GM10248 (cell line): ENCODE results near the gene NHS.

ENCODE experiments used
- CTCF ChIA-PET: fragments of 300-600 bp; sonication (Branson Sonifier 250); formaldehyde crosslinking; extraction: SDS; loops from one replicate; lab custom pipeline; 2021; ENCODE audit warnings: antibody characterized with exemption; lab: Yijun Ruan, JAX
- POLR2A ChIA-PET: fragments of 350-650 bp; sonication (Branson Sonifier 250); formaldehyde crosslinking; extraction: SDS; loops from one replicate; lab custom pipeline; 2020; ENCODE audit warnings: antibody characterized with exemption; lab: Yijun Ruan, JAX
- DNase-seq: peaks from one replicate; pipeline ENCODE4 v3.0.0; 2012; ENCODE audit errors: extremely low spot score
- CTCF ChIP-seq: IDR thresholded peaks from 2 replicates; pipeline ENCODE4 v1.5.1; 2012; ENCODE audit warnings: mild to moderate bottlenecking, low read depth; ENCODE audit errors: extremely low read depth, missing control alignments, control extremely low read depth

NHS gene

GRCh38 chrX:17521871-17522693, 147.1 kb downstream of the NHS start:
- DNase-seq, result no peak
- CTCF ChIA-PET, result no interaction called here
- no peak for TF ChIP-seq CTCF
- POLR2A ChIA-PET, result no interaction called here

GRCh38 chrX:17525266-17525665, 150.3 kb downstream of the NHS start:
- DNase-seq, result no peak
- no peak for TF ChIP-seq CTCF
- ChIA-PET POLR2A (no interaction called here), CTCF (no interaction called here)

- POLR2A ChIA-PET, result no interaction called here
- TF ChIP-seq CTCF, result no peak
- CTCF ChIA-PET, result no interaction called here
- DNase-seq, result no peak
These were observed 151.0 kb downstream of the NHS start for GRCh38 chrX:17525762-17526555.

- no peak for TF ChIP-seq CTCF
- DNase-seq, result no peak
- ChIA-PET CTCF (no interaction called here), POLR2A (no interaction called here)
These were observed 152.2 kb downstream of the NHS start for GRCh38 chrX:17527135-17527701.

DNA sequence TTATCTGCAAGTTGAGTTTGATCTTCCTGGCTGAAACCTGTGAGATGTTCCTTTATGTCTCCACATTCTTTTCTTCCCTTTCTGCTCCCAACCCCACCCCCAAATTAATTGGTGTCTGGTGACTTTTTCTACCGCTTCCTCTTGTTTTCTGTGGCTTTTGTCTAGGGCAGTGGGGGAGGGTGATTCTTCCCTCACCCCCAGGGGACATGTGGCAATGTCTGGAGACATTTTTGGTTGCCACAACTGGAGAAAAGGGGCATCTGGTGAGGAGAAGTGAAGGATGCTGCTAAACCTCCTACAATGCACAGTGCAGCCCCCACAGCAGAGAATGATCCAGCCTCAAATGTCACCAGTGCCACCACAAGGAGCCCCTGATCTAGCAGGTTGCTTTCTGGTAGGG, 152.9 kb downstream of the NHS start:
- no peak for DNase-seq
- ChIA-PET CTCF (no interaction called here), POLR2A (no interaction called here)
- no peak for TF ChIP-seq CTCF

GRCh38 chrX:17529151-17529745, 154.2 kb downstream of the NHS start:
- no peak for TF ChIP-seq CTCF
- ChIA-PET CTCF (interaction anchor here (1.2 kb wide), 1 partner anchor 160 kb away, joined by 3 read pairs; no protein-coding TSS in a partner anchor), POLR2A (no interaction called here)
- DNase-seq, result no peak
